PC-3 (cell line): ENCODE measurements around the gene RAD50.

Source experiments
- CTCF ChIP-seq: fragments of 300-600 bp; sonication (generic); conservative IDR thresholded peaks from 2 replicates; pipeline ENCODE4 v1.5.1; 2017; ENCODE audit warnings: antibody characterized with exemption, low read depth, mild to moderate bottlenecking, low read length
- EZH2 ChIP-seq: fragments of 300-600 bp; sonication (generic); IDR thresholded peaks from one replicate; pipeline ENCODE4 v1.6.1; 2017; ENCODE audit warnings: antibody characterized with exemption, mild to moderate bottlenecking, low read length; ENCODE audit not compliant: unreplicated experiment
- EZH2phosphoT487 ChIP-seq: fragments of 300-600 bp; sonication (generic); IDR thresholded peaks from 2 replicates; pipeline ENCODE4 v1.6.1; 2018; ENCODE audit warnings: mild to moderate bottlenecking, antibody characterized with exemption, low read length, borderline replicate concordance

- TF ChIP-seq CTCF (no peak), EZH2phosphoT487 (no peak), EZH2 (no peak)
Measured at GRCh38 chr5:132648355-132648754, 91.6 kb downstream of the RAD50 start.
